GM23248 (cell line): ENCODE data around the gene TIMM13. TPM values are rescaled to one million over a fixed set of nuclear protein-coding genes. Genes with fewer than 3 reads are reported as not detected.

Experiments used
- DNase-seq: peaks from one replicate; pipeline ENCODE4 v3.0.0-alpha.2; 2015
- H2AFZ ChIP-seq: fragments of 200-600 bp; sonication (generic); 2 replicates; pipeline ENCODE4 v1.6.1; 2016; ENCODE audit warnings: antibody characterized with exemption
- H3F3A ChIP-seq: fragments of 200-600 bp; sonication (generic); 2 replicates; pipeline ENCODE4 v1.6.1; 2016; ENCODE audit warnings: mild to moderate bottlenecking, antibody characterized with exemption, mixed run types; ENCODE audit not compliant: insufficient read depth
- H3K27ac ChIP-seq: fragments of 200-600 bp; sonication (generic); 2 replicates; pipeline ENCODE4 v1.5.1; 2016; ENCODE audit warnings: mild to moderate bottlenecking
- H3K27me3 ChIP-seq: fragments of 200-600 bp; sonication (generic); replicated peaks from 2 replicates; pipeline ENCODE4 v1.6.1; 2016; ENCODE audit warnings: mild to moderate bottlenecking; ENCODE audit not compliant: insufficient read depth
- H3K36me3 ChIP-seq: fragments of 200-600 bp; sonication (generic); 2 replicates; pipeline ENCODE4 v1.6.1; 2016; ENCODE audit warnings: low read depth, mild to moderate bottlenecking
- H3K4me1 ChIP-seq: fragments of 200-600 bp; sonication (generic); 2 replicates; pipeline ENCODE4 v1.6.1; 2016; ENCODE audit warnings: mild to moderate bottlenecking; ENCODE audit not compliant: insufficient read depth
- H3K4me2 ChIP-seq: fragments of 200-600 bp; sonication (generic); one replicate; pipeline ENCODE4 v1.6.1; 2016; ENCODE audit warnings: mild to moderate bottlenecking; ENCODE audit not compliant: unreplicated experiment
- H3K4me3 ChIP-seq: fragments of 200-600 bp; sonication (generic); 2 replicates; pipeline ENCODE4 v1.5.1; 2016; ENCODE audit warnings: mild to moderate bottlenecking
- H3K79me2 ChIP-seq: fragments of 200-600 bp; sonication (generic); 2 replicates; pipeline ENCODE4 v1.6.1; 2016; ENCODE audit warnings: mild to moderate bottlenecking; ENCODE audit not compliant: insufficient read depth
- H3K9ac ChIP-seq: fragments of 200-600 bp; sonication (generic); 2 replicates; pipeline ENCODE4 v1.6.1; 2016; ENCODE audit warnings: mild to moderate bottlenecking
- H3K9me2 ChIP-seq: fragments of 200-600 bp; sonication (generic); 2 replicates; pipeline ENCODE4 v1.6.1; 2016; ENCODE audit warnings: mixed run types, mild to moderate bottlenecking, moderate library complexity; ENCODE audit not compliant: insufficient read depth
- H3K9me3 ChIP-seq: fragments of 200-600 bp; sonication (generic); one replicate; pipeline ENCODE4 v1.6.1; 2017; ENCODE audit warnings: low read depth
- H4K20me1 ChIP-seq: fragments of 200-600 bp; sonication (generic); 2 replicates; pipeline ENCODE4 v1.6.0; 2016; ENCODE audit not compliant: insufficient read depth
- EZH2 ChIP-seq: fragments of 200-600 bp; sonication (generic); IDR thresholded peaks from 2 replicates; pipeline ENCODE4 v1.6.1; 2018; ENCODE audit warnings: antibody characterized with exemption, mild to moderate bottlenecking; ENCODE audit not compliant: insufficient read depth, poor library complexity, severe bottlenecking
- EZH2phosphoT487 ChIP-seq: fragments of 200-600 bp; sonication (generic); IDR thresholded peaks from 2 replicates; pipeline ENCODE4 v1.6.1; 2018; ENCODE audit warnings: antibody characterized with exemption, moderate library complexity, mild to moderate bottlenecking, low read depth; ENCODE audit not compliant: insufficient read depth
- WGBS, 2 experiments: methylation state at CpG; one replicate each; pipeline ENCODE4 v1.1.6; 2015 to 2017; ENCODE audit warnings: low lambda C conversion rate in 2 of 2, low coverage in 1 of 2; ENCODE audit errors: missing lambda C conversion rate in 2 of 2; 5-methylcytosine and 5-hydroxymethylcytosine counted together
- in situ Hi-C: fragments of 300-500 bp; cut with MboI; formaldehyde crosslinking; loops from 2 replicates; pipeline ENCODE4 v1.15.0; 2020
- polyA plus RNA-seq: library from polyadenylated mRNA; unstranded; fragments of >200 nt; fragmentation: Nextera tagmentation; extraction: Ambion mirVana; gene quantifications from 2 replicates; pipeline ENCODE4 v1.2.1, GENCODE V29; 2016
- total RNA-seq: library from RNA; depleted of rRNA; stranded (reverse); fragments of >200 nt; shearing (Covaris generic); gene quantifications from 2 replicates; pipeline ENCODE4 v1.2.3, GENCODE V29; 2014

Gene TIMM13
- total and polyA plus RNA-seq, 2 experiments from 2014 or later = 57.6 to 143 TPM

DNA sequence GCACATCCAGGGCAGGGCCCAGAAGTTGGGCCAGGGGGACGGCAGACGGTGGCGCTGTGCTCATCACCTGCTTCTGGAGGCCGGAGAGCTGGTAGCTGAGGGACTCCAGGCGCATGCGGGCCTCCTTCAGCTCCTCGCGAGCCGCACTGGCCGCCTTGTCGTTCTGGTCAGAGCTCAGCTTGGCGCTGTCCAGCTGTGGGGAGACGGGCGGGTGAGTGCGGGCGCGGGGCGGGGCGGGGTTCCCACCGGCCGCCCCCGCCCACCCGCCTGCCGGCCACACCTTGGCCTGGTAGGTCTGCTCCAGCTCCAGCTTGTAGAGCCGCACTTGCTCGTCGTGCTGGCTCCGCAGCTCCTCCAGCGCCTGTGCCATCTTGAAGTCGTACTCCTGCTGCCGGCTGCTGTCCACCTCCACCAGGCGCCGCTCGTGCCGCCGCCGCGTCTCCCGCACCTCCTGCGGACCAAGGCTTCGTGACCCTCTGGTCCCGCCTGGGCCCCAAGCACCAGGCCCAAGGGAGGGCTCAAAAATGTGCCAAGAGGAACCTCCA lies 7.4 kb upstream of the TIMM13 start:
- in situ Hi-C loops = no loop called here
- no peak for DNase-seq
- Histone ChIP-seq H3K4me1 (no peaks in the 10 kb centered on the region), H3K36me3 (no peaks in the 10 kb centered on the region), H3K79me2 (peaks cover 10% of the 10 kb centered on the region; the same call in 1 of the 2 replicates), H4K20me1 (no peaks in the 10 kb centered on the region), H3K9me3 (no peaks in the 10 kb centered on the region), H3K9ac (no peak overlapping the region), H3K27ac (no peak overlapping the region), H3F3A (0 out of 2 replicates have a peak, but pooled peaks cover 7% of the 10 kb centered on the region), H2AFZ (no peak overlapping the region), H3K27me3 (no peaks in the 10 kb centered on the region), H3K4me3 (no peak overlapping the region), H3K4me2 (no peak overlapping the region), H3K9me2 (no peaks in the 10 kb centered on the region)
- 96 to 97% methylated on average over 29 to 39 of the region's 42 CpGs for WGBS, 2 experiments
- TF ChIP-seq EZH2phosphoT487 (no peak), EZH2 (no peak)

GRCh38 chr19:2434267-2434666 lies 6.9 kb upstream of the TIMM13 start:
- peaks cover 10% of the 10 kb centered on the region; the same call in 1 of the 2 replicates for H3K79me2 ChIP-seq
- in situ Hi-C loops = no loop called here
- H3K4me2 ChIP-seq = no peak overlapping the region
- H4K20me1 ChIP-seq = no peaks in the 10 kb centered on the region
- H3F3A ChIP-seq = 0 out of 2 replicates have a peak, but pooled peaks cover 7% of the 10 kb centered on the region
- no peak overlapping the region for H3K27ac ChIP-seq
- no peak for DNase-seq
- WGBS, 2 experiments = 94 to 96% methylated on average over 20 to 22 of the region's 22 CpGs
- H3K36me3 ChIP-seq = no peaks in the 10 kb centered on the region
- no peak overlapping the region for H3K4me3 ChIP-seq
- no peak overlapping the region for H3K9ac ChIP-seq
- TF ChIP-seq EZH2phosphoT487 (no peak), EZH2 (no peak)
- H2AFZ ChIP-seq = no peak overlapping the region
- no peaks in the 10 kb centered on the region for H3K27me3 ChIP-seq
- no peaks in the 10 kb centered on the region for H3K9me3 ChIP-seq
- H3K9me2 ChIP-seq = no peaks in the 10 kb centered on the region
- no peaks in the 10 kb centered on the region for H3K4me1 ChIP-seq

DNA sequence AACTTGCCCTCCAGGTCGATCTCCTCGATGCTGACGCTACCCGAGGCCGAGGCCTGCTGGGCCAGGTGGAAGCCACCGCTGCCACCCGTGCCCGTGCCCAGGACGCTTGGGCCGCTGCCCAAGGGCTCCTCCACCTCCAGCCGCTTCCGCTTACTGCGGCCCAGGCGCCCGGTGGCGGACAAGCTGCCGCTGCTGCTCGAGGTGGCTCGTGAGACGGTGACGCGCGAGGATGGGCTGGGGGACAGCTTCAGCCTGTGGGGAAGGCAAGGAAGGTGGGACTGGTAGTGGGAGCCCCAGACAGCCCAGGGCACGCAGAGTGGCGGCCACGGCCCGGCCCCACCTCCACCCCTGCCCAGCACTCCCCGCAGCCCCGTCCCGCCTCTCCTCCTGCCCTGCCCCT lies 6.5 kb upstream of the TIMM13 start:
- no peak overlapping the region for H2AFZ ChIP-seq
- no peak overlapping the region for H3K9ac ChIP-seq
- H3K4me2 ChIP-seq = no peak overlapping the region
- no peak overlapping the region for H3K27ac ChIP-seq
- H3K27me3 ChIP-seq = no peaks in the 10 kb centered on the region
- H4K20me1 ChIP-seq = no peaks in the 10 kb centered on the region
- H3K36me3 ChIP-seq = no peaks in the 10 kb centered on the region
- H3K4me1 ChIP-seq = no peaks in the 10 kb centered on the region
- 0 out of 2 replicates have a peak, but pooled peaks cover 8% of the 10 kb centered on the region for H3F3A ChIP-seq
- no peak for TF ChIP-seq EZH2
- no peak for TF ChIP-seq EZH2phosphoT487
- no peaks in the 10 kb centered on the region for H3K9me2 ChIP-seq
- WGBS, 2 experiments = 91 to 97% methylated on average over 22 to 30 of the region's 30 CpGs
- no peak for DNase-seq
- no peak overlapping the region for H3K4me3 ChIP-seq
- in situ Hi-C loops = no loop called here
- H3K79me2 ChIP-seq = 0 out of 2 replicates have a peak, but pooled peaks cover 10% of the 10 kb centered on the region
- no peaks in the 10 kb centered on the region for H3K9me3 ChIP-seq

DNA sequence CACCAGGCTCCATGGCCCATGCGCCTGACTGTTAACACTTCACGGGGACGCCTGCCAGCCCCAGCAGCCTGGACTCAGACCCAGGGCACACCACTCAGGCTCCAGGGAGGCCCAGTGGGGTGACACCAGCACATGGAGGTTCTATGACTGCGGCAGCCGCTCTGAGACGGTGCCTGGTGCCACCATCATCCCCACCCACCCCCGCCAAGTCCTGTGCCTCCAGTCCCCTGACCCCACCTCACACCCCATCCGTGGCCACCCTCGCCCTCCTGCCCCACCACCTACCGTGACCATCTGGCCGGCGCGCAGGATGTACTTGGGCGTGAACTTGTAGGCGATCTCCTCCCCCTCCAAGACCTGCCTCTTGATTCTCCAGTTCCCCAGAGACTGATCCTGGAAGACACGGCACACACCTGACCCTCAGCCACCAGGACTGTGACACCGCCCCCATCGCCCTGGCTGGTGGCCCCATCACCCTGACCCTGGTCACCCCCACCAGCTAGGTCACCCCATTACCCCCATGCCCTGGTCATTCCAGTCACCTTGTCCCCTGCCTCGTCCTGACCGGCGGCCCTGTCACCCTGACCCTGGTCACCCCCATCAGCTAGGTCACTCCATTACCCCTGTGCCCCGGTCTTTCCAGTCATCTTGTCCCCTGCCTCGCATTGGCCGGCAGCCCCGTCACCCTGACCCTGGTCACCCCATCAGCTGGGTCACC lies 4.9 kb upstream of the TIMM13 start:
- H3F3A ChIP-seq = peaks cover 16% of the 10 kb centered on the region; the same call in 1 of the 2 replicates
- H3K9me2 ChIP-seq = no peaks in the 10 kb centered on the region
- no peak overlapping the region for H3K4me3 ChIP-seq
- H3K9me3 ChIP-seq = no peaks in the 10 kb centered on the region
- DNase-seq = no peak
- in situ Hi-C loops = no loop called here
- 0 out of 2 replicates have a peak, but pooled peaks cover 6% of the 10 kb centered on the region for H3K4me1 ChIP-seq
- no peaks in the 10 kb centered on the region for H3K36me3 ChIP-seq
- TF ChIP-seq EZH2 = no peak
- TF ChIP-seq EZH2phosphoT487 = no peak
- H3K79me2 ChIP-seq = peaks cover 5% of the 10 kb centered on the region
- H4K20me1 ChIP-seq = no peaks in the 10 kb centered on the region
- no peaks in the 10 kb centered on the region for H3K27me3 ChIP-seq
- WGBS, 2 experiments = 95 to 97% methylated on average over 21 to 25 of the region's 25 CpGs
- H2AFZ ChIP-seq = no peak overlapping the region
- no peak overlapping the region for H3K27ac ChIP-seq
- no peak overlapping the region for H3K9ac ChIP-seq
- no peak overlapping the region for H3K4me2 ChIP-seq
